IPS DF 4.7 (cell line): ENCODE results near the gene EOMES.
"Not testable (repeated sequence)": the region's sequence is repeated elsewhere in the genome, so short reads cannot be mapped to it uniquely, and the experiment has no call there.

Source experiments
- DNase-seq: peaks from one replicate; pipeline ENCODE4 v3.0.0-alpha.2; 2013; ENCODE audit warnings: low spot score; ENCODE audit errors: extremely low read depth

EOMES gene

DNA sequence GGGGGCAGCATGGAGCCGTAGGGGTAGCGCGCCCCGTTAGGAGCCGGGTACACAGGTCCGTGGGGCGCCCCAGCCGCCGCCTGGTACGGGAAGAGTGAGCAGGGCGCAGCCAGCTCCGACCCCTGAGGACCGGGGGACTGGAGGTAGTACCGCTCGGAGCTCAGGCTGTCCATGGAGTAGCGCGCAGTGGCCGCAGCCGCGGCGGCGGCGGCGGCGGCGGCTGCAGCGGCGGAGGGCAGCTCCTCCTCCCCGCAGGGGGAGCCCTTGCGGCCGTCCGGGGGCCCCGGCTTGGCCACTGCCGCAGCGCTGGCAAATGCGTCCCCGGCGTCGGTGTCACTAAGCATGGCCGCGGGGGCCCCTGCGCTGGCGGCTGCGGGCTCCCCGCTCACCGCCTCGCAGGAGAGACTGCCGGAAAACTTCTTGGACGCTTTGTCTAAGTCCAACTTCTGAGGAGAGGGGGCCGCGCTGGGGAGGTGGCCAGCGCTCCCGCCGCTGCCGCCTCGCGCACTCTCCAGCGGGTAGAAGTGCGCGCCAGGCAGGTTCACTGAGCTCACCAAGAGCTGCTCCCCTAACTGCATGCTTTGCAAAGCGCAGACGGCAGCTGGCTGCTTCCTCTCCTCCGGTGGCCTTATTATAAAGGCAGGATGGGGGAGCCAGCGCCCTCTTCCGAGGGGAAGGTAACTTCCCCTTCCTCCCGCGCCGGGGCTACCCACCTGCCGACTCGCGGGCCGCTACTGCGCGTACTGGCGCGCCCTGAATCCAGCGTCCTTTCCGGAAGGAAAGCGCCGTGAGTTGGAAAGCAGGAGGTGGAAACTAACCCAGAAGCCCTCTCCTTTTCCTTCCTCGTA is at the start of gene EOMES:
Gene EOMES (minus strand): TSS at position 607 of the 848 bp plus-strand sequence. CDS start 29 bp downstream, at position 578.
- DNase-seq = no peak

DNA sequence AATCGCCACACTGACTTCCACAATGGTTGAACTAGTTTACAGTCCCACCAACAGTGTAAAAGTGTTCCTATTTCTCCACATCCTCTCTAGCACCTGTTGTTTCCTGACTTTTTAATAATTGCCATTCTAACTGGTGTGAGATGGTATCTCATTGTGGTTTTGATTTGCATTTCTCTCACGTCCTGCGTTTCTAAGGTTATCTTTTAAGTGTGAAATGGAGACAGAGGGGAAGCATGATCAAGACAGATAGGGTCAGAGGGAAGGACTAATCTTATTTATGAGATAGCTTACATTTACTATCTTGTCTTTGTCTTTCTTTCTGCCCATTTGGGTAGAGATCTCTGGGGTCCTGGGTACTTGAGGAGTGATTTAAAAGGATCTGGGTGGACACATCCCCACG is 48.3 kb upstream of the EOMES start:
- not testable (repeated sequence) for DNase-seq

DNA sequence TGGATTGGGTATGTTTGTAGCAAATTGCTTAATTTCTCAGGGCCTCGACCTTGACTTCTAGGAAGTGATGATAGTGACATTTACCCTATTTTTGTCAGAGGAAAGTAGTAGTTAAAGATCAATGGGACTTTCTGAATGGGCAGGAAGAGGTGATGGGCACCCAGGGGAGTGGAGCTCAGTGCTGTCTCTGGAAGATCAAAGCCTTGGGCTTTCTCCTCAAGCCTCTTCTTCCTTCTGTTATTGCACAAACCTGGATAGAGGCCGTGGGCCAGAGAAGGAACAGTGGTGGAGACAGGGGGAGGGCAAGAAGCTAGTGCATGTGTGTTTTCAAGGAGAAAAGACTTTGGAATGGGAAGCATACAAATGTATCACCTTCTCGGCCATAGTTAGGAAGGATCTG is 44.9 kb upstream of the EOMES start:
- DNase-seq = peak; percentile 22

DNA sequence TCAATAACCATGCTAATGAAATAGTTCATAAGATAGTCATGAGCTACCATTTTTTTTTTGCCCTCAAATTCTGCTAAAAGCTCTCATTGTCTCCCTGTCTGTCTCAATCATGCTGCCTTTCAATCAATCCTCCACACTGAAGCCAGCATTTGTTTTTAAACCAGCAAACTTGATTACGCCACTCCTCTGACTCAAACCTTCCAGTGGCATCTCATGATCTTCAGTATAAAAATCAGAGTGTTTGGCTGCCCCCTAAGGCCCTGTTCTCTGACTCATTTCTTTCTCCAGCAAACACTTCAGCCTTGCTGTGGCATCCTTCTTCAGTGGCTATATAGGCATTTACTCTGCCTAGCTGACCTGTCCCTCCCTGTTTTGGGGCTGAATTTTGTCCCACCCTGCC is 36.0 kb upstream of the EOMES start:
- no peak for DNase-seq

DNA sequence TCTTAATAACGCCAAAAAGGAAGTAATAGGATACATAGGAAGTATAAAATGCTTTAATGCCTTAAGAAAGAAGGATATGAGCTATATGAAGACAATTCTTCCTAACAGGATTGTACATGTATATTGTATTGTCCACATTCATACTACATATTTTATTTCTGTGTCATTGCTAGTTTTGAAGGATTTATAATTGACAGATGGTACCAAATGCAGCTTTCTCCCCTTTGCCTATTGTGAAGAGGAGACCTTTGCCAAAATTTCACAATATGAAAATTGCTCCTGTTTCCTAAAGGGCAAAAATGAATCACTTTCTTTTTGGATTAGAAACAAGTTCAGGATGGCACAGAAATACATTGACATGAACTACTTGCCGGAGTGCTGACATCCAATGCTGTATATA is 34.8 kb upstream of the EOMES start:
- DNase-seq = no peak

DNA sequence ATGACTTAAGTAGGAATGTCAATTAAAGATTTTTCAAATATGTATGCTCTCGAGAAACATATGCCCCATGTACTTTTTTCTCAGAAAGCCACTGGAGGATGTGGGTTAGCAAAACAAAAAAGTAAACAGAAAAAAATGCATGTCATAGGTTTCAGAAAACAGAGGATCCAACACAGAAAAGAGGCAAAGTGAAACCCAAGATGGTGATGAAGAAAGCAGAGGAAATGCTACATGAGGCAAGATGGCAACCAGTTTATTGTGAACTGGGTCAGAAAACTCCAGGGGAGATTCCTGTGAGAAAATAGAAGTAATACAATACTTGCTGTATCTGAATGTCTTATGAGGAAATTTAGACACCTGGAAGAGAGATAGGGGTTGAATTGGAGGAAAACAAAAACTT is 30.8 kb upstream of the EOMES start:
- no peak for DNase-seq

DNA sequence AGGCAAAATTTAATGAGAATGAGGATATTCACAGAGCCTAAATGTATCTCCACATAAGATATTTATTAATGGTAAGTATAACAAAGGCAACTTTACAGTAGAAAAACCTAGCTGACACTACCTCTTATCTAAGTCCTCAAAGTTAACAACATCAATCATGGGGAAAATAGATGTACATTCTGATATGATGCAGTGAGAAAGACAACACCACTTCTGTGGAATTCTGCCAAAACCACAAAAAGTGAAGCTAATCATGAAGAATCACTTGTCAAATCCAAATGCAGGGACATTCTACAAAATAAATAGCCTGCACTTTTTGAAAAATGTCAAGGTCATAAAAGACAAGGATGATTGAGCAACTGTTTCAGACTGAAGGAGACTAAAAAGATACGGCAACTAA is 27.5 kb upstream of the EOMES start:
- DNase-seq = no peak

DNA sequence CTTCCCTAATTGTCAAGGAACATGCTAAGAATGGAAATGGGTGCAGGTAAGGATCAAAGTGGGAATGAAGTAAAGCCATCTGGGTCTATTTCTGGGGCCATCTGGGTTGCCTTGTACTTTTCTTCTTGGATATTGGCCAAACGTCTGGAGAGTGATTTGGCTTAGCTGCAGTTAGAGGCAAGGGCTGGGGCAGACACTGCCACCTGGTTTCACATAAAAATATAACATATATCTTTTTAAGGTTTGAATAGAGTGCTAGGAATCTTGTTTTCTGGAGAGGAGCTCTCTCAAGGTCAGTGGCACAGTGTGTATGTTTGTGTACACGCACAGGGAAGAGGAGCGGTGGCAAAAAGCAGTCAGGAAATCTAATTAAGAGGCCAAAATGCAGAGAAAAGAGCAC is 24.7 kb upstream of the EOMES start:
- DNase-seq = no peak

DNA sequence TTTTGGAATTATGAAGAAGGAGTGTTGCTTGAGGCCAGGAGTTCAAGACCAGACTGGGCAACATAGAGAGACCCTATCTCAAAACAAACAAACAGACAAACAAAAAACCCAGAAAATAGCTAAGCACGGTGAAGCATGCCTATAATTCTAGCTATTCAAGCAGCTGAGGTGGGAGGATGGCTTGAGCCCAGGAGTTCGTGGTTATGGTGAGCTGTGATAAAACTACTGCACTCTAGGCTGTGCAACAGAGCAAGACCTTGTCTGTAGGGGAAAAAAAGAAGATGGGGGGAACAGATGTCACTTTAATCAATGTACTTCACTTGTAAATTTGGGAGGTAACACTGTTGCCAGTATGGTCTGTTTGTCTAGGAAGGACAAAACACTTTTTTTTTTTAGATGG is 18.7 kb upstream of the EOMES start:
- no peak for DNase-seq

DNA sequence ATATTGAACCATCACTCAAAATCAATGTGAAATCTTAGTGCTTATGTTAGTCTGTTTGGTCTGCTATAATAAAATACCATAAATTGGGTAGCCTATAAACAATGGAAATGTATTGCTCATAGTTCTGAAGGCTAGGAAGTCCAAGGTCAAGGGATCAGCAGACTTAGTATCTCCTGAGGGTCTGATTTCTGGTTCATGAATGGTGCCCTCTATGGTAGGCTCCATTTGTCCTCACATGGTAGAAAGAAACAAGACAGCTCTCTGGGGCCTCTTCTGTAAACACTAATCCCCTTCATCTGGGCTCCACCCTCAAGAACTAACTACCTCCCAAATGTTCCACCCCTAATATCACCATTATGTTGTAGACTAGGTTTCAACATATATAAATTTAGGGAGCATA is 15.0 kb upstream of the EOMES start:
- DNase-seq = no peak

DNA sequence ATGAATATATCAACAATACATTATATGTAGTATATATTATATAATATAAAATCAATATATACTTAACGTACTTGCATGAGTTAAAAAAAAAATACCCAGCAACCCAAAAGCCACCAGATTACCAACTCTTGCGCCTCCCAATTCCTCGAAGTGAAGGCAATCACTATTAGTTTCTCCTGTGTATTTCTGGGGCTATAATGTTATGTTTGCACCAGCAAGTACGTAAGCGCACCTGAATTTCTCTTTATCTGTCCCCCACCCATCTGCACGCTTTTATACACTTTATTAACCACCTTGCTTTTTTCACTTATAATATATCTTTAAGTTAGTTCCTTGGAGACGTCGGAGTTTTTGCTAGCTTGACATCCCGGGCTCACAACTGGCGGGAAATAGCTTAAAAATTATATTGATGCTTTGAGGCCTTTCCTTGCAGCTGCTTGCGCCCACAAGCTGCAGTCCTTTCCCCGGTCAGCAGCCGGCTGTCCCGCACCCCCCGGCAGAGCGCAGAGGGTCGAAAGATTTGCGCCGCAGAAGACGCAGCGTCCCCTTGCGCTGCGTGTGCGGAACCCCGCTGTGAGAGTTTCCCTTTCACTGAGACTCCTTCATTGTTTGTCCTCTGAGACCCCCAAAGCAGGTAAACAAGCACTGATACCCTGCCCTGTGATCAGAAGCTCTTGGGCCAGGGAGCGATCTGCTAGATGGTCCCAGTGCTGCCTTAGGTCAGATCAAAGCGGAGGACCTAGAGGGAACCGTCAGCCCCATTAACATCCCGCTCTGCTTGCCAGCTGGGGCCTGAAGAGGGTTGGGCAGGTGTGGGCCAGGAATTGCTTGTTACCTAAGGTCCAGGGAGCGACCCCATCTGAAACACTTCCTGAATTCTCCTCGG is 8.9 kb upstream of the EOMES start:
- no peak for DNase-seq

DNA sequence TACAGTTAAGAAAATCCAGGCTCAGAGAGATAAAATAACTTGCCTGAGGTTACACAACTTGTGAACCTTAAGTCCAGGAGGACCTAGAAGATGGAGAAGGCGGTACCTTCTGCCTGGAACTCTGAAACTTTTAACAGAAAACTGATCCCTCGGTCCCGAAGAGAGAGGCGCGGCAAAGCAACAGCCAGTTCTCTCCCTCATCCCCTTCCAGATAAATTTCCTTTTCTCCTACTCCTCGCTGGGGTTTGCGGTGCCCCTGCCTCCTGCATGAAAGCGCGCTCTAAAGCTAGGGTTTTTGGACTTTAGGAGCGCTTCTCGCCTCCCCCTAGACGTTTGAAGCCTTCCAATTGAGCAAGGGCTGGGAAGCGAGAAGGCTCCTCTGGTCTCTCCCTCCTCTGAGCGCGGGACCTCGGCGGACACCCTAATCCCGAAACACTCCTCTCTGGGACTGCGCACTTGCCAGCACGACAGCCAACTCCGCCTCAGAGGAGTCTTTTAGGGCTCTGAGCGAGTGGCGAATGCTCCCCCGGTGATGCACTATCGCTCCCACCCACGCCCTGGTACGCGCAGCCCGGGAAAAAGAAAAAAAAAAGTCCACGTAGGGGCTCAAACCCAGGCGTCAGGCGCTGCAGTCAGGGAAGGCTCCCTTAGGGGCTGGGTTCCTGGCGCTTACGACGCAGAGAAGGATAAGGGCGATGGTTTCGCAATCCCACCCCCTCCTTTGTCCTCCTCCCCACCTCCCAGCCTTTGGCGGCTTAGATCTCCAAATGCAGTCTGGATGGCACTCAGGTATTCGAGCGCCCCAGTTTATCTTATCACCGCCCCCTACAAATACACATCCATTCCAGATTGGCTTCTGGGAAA is 7.9 kb upstream of the EOMES start:
- DNase-seq = no peak

DNA sequence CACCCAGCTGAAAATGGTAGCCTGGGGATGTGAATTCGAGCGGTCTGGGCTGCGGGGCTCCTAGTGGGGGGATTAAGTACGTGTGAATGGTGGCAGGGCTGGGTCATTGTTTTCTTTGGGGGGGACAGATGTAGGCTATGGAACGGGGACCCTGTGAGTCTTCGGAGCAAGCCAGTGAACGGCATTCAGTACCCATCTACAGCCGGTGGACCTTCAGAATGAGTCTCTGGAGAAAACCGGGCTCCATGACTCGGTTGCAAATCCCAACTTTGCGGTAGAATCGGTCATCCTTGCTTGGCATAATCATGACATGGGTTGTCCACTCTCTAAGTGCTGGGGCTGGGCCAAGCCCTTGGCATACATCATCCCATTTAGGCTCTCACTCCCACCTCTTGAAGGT is 7.2 kb upstream of the EOMES start:
- no peak for DNase-seq

DNA sequence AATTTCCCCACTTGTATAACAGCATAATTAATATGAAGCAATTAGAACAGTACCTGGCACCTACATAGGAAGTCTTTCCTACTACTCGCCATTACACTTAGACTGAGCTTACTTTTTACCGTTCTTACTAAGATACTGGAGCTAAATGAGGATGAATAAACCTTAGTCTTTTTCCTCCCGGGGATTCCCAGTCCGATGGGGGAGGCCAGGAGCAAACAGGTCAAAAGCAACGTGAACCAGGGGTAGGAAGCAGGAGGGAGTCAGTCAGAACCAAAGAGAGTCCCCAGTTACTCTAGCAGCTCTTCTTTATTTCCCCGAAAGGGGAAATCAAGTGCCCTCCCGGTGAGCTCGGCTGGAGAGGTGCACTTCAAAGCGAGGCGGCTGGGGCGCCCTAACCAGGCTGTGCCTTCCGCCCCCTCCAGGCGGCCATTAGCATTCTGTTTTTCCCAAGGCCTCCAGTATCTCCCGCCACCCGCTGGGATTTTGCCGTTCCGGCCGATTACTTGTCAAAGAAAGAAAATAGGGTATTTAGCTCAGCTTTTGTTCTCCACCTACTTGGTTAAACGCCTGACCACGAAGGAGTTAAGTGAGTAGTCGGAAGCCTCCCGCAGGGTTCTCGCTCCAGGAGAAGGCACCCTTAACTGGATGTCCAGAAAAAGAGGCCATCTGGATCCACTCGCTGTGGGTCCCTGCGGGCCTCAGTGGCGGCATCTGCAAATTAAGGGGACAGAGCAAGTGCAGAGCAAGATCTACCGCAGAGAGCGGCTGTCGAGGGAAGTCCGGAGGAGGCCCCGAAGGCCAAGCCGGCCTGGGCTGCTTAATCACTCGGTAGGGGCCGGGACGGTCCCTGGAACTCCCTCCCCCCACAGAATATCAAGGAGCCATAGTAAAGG is 6.3 kb upstream of the EOMES start:
- DNase-seq = no peak

DNA sequence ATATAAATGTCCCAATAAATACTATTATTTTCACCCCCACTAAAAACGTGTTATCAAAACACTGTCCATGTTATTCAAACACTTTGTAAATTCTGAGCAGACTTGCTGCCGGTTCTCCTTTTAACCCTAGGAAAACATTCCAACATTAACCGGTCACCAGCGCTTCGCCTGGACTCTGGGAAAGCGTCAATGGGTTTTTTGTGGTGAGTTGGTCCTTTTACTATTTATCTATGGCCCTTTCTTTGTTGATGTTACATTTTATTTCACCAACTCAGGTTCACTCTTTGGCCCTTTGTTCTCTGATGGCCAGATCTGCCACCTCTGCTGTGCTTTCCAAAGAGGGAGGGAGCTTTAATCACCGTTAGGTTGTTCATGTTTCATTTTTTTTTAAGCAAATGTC is 4.1 kb upstream of the EOMES start:
- DNase-seq = no peak

DNA sequence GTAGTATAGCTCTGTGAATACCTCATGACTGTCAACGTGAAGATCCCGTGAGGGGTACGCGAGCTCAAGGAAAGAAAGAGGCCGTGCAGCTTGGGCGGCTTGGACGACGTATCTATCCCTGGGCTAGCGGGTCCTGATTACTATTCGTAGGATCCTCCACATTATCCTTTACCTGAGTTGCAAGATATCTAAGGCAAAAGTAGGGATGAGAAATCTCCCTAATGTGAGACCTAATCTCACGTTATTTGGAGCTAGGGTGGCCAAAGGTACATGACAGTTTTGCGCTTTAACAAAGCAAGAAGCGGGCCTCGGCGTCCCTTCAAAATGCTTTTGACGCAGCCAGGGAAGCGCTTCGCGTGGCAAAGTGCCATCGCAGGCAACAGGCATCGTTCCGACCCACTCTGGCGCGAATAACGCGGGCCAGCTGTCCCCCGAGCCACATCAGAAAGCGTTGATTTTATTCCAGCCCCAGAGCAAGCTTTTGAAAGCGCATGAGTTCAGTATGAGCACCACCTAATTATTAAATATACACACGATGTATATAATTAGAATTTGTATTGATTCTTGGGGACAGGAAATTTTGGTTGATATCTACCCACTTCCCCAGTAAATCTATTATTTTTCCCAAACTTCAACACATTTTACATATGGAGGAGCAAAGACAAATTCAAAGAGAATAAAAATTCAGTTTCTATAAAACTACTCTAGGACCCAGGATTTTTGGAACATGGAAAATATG is 2.5 kb upstream of the EOMES start:
- no peak for DNase-seq

DNA sequence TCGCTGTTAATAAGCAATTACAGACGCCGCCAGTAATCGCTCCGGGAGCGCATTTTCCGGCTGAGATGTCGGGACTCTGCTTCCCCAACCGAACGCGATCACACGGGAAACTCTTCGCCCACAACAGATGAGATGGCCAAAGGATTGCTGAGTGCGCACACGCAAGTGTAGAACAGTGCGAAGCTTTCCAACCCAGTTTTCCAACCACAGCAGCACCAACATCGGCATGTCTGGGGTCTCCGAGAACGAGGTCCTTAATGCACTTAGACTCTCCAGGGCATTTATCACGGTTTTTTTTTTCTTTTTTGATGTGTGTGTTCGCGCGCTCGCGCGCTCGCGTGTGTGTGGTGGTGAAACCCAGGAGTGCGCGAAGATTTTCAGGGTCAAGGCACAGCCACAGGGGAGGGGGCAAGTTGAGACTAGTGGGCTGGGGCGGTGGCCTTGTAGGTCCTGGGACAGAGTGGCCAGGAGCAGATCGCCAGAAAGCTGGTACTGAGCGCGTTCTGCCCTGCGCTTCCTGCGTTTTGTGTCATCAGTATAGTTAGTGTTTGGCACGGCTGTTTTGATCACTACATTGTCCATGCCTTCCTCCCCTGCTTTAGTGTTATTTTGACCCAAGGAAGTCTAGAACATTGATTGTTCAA is 1.8 kb upstream of the EOMES start:
- no peak for DNase-seq

DNA sequence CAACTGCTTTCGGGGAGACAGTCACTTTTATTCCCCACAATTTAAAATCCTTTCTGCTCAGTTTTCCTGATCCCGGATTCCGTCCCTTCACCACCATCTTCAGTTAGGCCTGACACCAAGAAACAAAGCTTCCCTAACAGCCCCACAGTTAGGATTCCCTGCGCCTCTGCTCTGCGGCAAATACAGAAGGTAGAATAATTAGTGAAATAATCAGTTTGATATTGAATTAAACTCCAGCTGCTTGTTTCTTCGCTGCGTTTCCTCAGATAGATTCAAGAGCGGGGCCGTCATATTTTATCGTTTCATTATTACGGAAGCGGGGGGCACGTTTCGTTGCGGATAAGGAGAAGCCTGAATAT is 1.3 kb upstream of the EOMES start:
- no peak for DNase-seq

DNA sequence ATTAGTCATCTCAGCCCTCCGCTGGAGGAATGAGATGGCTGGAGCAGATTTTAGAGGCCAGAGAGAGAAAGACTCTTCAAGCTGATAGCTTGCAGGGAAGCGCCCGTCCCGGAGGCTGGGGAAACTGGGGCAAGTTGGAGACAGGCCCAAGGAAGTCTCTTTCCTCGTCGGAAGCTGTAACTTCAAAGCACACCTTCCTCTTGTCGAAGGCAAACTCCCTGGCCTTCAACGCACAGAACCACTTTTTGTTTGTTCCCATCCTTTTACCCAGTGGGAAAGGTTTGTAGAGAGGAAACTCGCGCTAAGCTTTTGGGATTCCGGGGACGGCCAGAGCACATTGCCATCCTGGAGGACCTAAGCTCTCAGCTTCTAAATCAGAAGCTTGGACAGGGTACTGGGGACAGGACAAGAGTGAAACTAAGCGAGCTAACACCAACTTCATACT is 900 bp upstream of the EOMES start:
- DNase-seq = no peak
